ENCODE data around the gene CRYBG3. TPM values are rescaled to one million over a fixed set of nuclear protein-coding genes. Genes with fewer than 3 reads are reported as not detected.
"Not testable (repeated sequence)": the region's sequence is repeated elsewhere in the genome, so short reads cannot be mapped to it uniquely, and the experiment has no call there.

The CRYBG3 gene
- polyA plus RNA-seq, 3 donors: 20.7 to 22.9 (median 22.9) TPM

- DNase-seq: no peak
Measured at GRCh38 chr3:97831140-97831539, 9.3 kb downstream of the CRYBG3 start.

- DNase-seq: not testable (repeated sequence)
Measured at GRCh38 chr3:97833184-97833583, 11.4 kb downstream of the CRYBG3 start.

- no peak for DNase-seq
Measured at GRCh38 chr3:97835761-97836160, 13.9 kb downstream of the CRYBG3 start.

GRCh38 chr3:97838393-97838792 is 16.6 kb downstream of the CRYBG3 start:
- DNase-seq: no peak

- no peak for DNase-seq
Measured at GRCh38 chr3:97839944-97840343, 18.1 kb downstream of the CRYBG3 start.

GRCh38 chr3:97841304-97841703 is 19.5 kb downstream of the CRYBG3 start:
- no peak for DNase-seq

GRCh38 chr3:97841956-97842355 is 20.1 kb downstream of the CRYBG3 start:
- no peak for DNase-seq

- DNase-seq: no peak
Measured at GRCh38 chr3:97848779-97849178, 27.0 kb downstream of the CRYBG3 start.

GRCh38 chr3:97857401-97857800 is 35.6 kb downstream of the CRYBG3 start:
- no peak for DNase-seq

- DNase-seq: no peak
Measured at GRCh38 chr3:97860364-97860763, 38.6 kb downstream of the CRYBG3 start.

GRCh38 chr3:97862582-97862981 is 40.8 kb downstream of the CRYBG3 start:
- DNase-seq: no peak

- DNase-seq: no peak
Measured at GRCh38 chr3:97863031-97863430, 41.2 kb downstream of the CRYBG3 start.

- no peak for DNase-seq
Measured at GRCh38 chr3:97863775-97864174, 42.0 kb downstream of the CRYBG3 start.

- no peak for DNase-seq
Measured at GRCh38 chr3:97871186-97871585, 49.4 kb downstream of the CRYBG3 start.

- DNase-seq: no peak
Measured at GRCh38 chr3:97871801-97872524, 50.2 kb downstream of the CRYBG3 start.

GRCh38 chr3:97872525-97873042 is 50.8 kb downstream of the CRYBG3 start:
- no peak for DNase-seq

- no peak for DNase-seq
Measured at GRCh38 chr3:97880267-97880666, 58.5 kb downstream of the CRYBG3 start.

- no peak for DNase-seq
Measured at GRCh38 chr3:97882975-97883598, 61.3 kb downstream of the CRYBG3 start.

- no peak for DNase-seq
Measured at GRCh38 chr3:97883736-97884135, 61.9 kb downstream of the CRYBG3 start.

GRCh38 chr3:97884586-97885123 is 62.8 kb downstream of the CRYBG3 start:
- DNase-seq: no peak

- DNase-seq: no peak
Measured at GRCh38 chr3:97885931-97886824, 64.4 kb downstream of the CRYBG3 start.

GRCh38 chr3:97889814-97890213 is 68.0 kb downstream of the CRYBG3 start:
- DNase-seq: no peak

All from renal pelvis (tissue), 4 donors.